Omental fat pad (tissue), 4 donors: ENCODE results near the gene EPHA6. TPM values are rescaled to one million over a fixed set of nuclear protein-coding genes. Genes with fewer than 3 reads are reported as not detected.
"Not testable (repeated sequence)": the region's sequence is repeated elsewhere in the genome, so short reads cannot be mapped to it uniquely, and the experiment has no call there.

Source experiments
- ATAC-seq: fragments of 150-250 bp; one replicate; pipeline ENCODE4 v1.9.1; 2016; ENCODE audit warnings: mild to moderate bottlenecking, moderate library complexity; ENCODE audit not compliant: low FRiP score
- DNase-seq: peaks from one replicate; pipeline ENCODE4 v3.0.0-alpha.2; 2019; ENCODE audit warnings: low spot score
- total RNA-seq, 4 donors: library from RNA; depleted of rRNA; stranded (reverse); fragments of >200 nt; gene quantifications; one replicate each; pipeline ENCODE4 v1.1.0, GENCODE V29; 2016
- TF ChIP-seq, protein P1 (sequence below), 3 donors: fragments of 450-650 bp; IDR thresholded peaks; one replicate each; pipeline ENCODE4 v1.5.1; 2016 to 2017; ENCODE audit warnings: antibody characterized with exemption in 3 of 3, mild to moderate bottlenecking in 3 of 3, moderate library complexity in 2 of 3

The EPHA6 gene
- total RNA-seq, 4 donors from 2014 or later = 0.56 to 5.0 (median 2.4) TPM; not detected in 1

DNA sequence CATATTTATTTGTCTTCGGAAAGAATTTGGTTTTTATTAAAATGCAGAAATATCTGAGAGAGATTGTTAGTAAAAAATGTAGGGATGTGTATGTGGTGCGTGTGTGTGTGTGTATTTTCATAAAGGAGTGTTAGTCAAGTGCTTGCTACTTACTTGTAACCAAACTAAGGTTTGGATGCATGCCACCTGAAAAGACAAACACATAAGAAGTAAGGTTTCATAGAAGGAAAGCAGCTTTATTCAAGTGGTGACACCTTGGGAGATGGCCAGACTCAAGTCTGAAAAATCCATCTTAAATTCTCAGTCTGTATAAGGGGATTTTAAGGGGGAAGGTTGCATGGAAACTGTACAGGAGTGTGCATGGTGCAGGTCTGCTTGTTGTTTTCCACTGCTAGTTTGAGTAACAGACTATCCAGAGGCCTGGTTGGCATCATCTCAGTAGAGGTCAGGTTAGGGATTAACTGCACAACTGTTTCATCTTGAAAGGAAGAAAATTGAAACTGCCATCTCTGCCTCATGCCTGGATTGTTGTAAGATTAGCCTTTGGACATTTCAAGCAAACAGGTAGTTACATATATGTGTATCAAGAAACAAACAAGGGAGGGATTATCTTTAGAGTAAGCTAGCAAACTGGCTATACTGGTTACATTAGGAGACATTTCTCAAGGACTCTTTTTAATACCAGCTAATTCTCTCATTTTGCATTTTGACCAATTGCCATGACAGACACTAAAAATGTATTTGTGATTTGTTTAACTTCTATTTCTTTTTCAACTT is 196.7 kb downstream of the EPHA6 start:
- no peak for DNase-seq
- no peak for ATAC-seq
- TF ChIP-seq, protein P1, sequence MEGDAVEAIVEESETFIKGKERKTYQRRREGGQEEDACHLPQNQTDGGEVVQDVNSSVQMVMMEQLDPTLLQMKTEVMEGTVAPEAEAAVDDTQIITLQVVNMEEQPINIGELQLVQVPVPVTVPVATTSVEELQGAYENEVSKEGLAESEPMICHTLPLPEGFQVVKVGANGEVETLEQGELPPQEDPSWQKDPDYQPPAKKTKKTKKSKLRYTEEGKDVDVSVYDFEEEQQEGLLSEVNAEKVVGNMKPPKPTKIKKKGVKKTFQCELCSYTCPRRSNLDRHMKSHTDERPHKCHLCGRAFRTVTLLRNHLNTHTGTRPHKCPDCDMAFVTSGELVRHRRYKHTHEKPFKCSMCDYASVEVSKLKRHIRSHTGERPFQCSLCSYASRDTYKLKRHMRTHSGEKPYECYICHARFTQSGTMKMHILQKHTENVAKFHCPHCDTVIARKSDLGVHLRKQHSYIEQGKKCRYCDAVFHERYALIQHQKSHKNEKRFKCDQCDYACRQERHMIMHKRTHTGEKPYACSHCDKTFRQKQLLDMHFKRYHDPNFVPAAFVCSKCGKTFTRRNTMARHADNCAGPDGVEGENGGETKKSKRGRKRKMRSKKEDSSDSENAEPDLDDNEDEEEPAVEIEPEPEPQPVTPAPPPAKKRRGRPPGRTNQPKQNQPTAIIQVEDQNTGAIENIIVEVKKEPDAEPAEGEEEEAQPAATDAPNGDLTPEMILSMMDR (IDR thresholded peaks at IDR 0.05) = no peak

DNA sequence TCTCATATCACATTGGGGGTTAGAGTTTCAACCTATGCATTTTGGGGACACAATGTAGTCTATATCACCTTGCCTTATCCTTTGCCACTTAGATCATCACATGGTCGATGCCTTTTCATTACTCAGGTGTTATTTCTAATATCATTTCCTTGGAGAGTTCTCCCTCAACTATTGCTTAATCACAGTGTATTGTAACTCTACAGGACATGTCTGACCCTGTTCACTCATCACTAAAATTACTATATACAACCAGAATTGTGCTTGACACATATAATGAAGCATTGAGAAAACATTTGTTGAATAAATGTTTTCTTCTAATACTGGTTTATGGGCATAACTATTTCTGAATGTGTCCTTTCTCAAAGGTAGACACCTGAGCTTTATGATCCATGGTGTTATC is 207.4 kb downstream of the EPHA6 start:
- TF ChIP-seq, protein P1 (IDR thresholded peaks at IDR 0.05) = no peak
- no peak for DNase-seq
- no peak for ATAC-seq

DNA sequence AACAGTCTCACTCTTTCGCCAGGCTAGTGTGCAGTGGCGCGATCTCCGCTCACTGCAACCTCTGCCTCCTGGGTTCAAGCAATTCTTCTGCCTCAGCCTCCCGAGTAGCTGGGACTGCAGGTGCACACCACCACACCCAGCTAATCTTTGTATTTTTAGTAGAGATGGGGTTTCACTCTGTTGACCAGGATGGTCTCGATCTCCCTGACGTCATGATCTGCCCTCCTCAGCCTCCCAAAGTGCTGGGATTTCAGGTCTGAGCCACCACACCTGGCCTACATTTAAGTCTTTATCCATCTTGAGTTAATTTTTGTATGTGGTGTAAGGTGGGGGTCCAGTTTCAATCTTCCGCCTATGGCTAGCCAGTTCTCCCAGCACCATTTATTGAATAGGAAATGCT is 211.2 kb downstream of the EPHA6 start:
- not testable (repeated sequence) for ATAC-seq, DNase-seq

DNA sequence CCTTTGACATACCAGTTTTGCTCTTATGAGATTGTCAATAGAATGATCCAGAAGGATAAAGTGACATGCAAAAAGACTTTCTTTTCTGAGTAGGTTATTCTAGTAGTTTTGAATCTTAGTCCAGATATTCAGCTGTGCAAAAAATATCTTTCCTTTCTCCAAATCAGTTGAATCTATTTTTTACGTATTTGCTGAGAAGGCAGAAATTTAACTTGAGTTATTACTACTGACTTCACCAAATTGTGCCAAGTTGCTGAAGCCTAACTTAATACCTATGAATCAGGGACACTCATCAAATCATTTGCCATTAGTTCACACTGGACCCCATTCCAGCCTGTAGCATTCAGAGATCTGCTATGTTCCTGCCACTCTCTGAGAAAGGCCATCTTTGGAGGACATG is 215.6 kb downstream of the EPHA6 start:
- DNase-seq (no peak), ATAC-seq (no peak)
- TF ChIP-seq, protein P1 (IDR thresholded peaks at IDR 0.05) = no peak

DNA sequence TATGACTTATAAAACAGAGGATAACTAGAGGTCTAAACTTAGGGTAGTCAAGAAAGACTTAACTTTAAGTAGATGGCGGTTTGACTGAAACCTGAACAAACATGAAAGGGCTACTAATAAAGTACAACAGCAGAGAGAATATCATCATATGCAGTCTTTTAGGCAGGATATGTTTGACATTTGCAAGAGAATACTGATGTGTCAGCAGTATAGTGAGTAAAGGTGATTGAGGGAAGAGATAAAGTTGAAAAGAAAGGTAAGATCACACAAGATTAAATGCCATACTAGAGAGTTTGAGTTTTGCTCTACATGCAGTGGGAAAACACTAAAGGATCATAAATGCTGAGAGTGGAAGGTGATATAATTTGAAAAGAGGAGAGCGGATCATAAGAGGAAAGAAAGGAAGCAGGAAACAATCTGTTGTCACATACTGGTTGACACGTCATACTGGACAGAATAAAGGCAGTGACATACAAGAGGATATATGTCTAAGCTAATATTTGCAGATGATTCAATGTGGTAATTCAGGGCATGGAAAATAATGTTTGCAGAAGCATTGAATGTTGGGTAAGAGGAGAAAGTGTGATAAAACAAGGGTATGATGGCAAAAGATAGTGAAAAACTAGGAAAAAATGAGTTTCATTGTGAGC is 223.0 kb downstream of the EPHA6 start:
- TF ChIP-seq, protein P1 (IDR thresholded peaks at IDR 0.05) = no peak

DNA sequence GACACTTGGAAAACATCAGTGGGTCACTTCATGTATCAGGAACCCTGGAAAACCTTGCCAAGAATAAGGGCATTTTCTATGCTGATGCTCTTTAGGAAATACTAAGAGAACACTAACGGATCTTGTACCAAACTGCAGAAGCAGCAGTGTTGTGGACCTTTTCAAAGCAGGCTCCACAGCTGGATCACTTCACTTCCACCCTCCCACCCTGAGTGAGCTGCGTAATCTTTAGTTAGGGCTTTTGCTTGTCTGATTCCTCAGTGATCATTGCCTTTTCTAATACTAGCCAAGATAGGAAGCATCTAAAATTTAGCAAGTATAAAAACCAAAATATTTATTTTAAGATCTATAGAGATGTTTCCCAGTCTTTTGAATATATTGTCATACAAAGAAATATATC is 229.0 kb downstream of the EPHA6 start:
- TF ChIP-seq, protein P1 (IDR thresholded peaks at IDR 0.05) = no peak
- ATAC-seq (no peak), DNase-seq (no peak)

More for the DNA sequence above, 223.0 kb downstream of the EPHA6 start:
- ATAC-seq = no peak
- no peak for DNase-seq

DNA sequence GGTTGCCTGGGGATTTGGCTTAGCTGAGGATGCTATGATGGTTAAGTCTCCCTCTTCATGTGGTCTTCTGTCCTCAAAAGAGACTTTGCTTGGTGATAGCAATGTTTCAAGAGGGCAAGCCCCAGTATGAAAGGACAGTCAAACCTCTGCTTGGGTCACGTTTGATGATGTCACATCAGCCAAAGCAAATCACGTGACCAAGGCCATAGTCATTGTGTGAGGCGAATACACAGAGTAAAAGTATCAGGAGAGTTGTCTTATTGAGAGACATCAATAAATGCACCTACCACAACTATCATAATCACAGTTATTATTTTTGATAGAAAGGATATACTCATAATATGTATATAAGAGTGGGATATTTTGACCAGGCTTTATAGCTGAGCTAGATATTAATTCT is 243.0 kb downstream of the EPHA6 start:
- ATAC-seq (no peak), DNase-seq (no peak)
- TF ChIP-seq, protein P1 (IDR thresholded peaks at IDR 0.05) = no peak
